Measurements from ENCODE around the gene TMEM184B. TPM values are rescaled to one million over a fixed set of nuclear protein-coding genes. Genes with fewer than 3 reads are reported as not detected.

The TMEM184B gene
- total RNA-seq: 105 and 133 TPM in 2 replicates

GRCh38 chr22:38272373-38273134 is at the start of gene TMEM184B:
TMEM184B (minus strand) TSS chr22:38273010; CDS start chr22:38247961, 25,049 bp downstream.

GRCh38 chr22:38317122-38317994 is 44.5 kb upstream of the TMEM184B start, which contains the start of gene CSNK1E:
CSNK1E (minus strand) TSS chr22:38317433; CDS start chr22:38314157, 3,276 bp downstream.

GRCh38 chr22:38201711-38202436 is 70.9 kb downstream of the TMEM184B start, which contains the start of gene MAFF:
MAFF (plus strand) TSS chr22:38201994; CDS start chr22:38213854, 11,860 bp downstream.

GRCh38 chr22:38181453-38182200 is 91.2 kb downstream of the TMEM184B start, which contains the start of gene PLA2G6:
PLA2G6 (minus strand) TSS chr22:38181830; CDS start chr22:38169426, 12,404 bp downstream.

Other genes with a start within 250 kb of the TMEM184B start
- gene PICK1, start 215.6 kb downstream of the TMEM184B start, total RNA-seq: 31.8 and 44.1 TPM in 2 replicates
- gene SLC16A8, start 188.8 kb downstream of the TMEM184B start, total RNA-seq: 0.51 TPM in 1 of 2 replicates, not detected in the other
- 4.2 and 6.0 TPM in 2 replicates for gene BAIAP2L2, start 162.3 kb downstream of the TMEM184B start, total RNA-seq
- 3.7 and 32.6 TPM in 2 replicates for gene PLA2G6, start 91.2 kb downstream of the TMEM184B start, total RNA-seq
- 12.5 and 17.1 TPM in 2 replicates for gene MAFF, start 71.0 kb downstream of the TMEM184B start, total RNA-seq
- gene CSNK1E, start 44.4 kb upstream of the TMEM184B start, total RNA-seq: 182 and 185 TPM in 2 replicates
- gene KCNJ4, start 182.2 kb upstream of the TMEM184B start, total RNA-seq: 1.0 TPM in 1 of 2 replicates, not detected in the other
- 64.2 and 64.9 TPM in 2 replicates for gene KDELR3, start 195.1 kb upstream of the TMEM184B start, total RNA-seq
- gene DDX17, start 233.3 kb upstream of the TMEM184B start, total RNA-seq: 578 and 1,080 TPM in 2 replicates